ENCODE results near the gene MPV17L. TPM values are rescaled to one million over a fixed set of nuclear protein-coding genes. Genes with fewer than 3 reads are reported as not detected.
A peak's percentile ranks its signal among the peaks of the same experiment; 100 is the strongest.
"Not testable (repeated sequence)": the region's sequence is repeated elsewhere in the genome, so short reads cannot be mapped to it uniquely, and the experiment has no call there.

MPV17L gene
- total RNA-seq, 1 experiment from 2014 or later = 0.44 TPM

GRCh38 chr16:15409476-15409875, 13.9 kb downstream of the MPV17L start:
- DNase-seq (ENCODE audit: low read depth) = not testable (repeated sequence)

- peak; percentile 60 for DNase-seq (ENCODE audit: low read depth)
Measured at GRCh38 chr16:15415511-15415985, 20.0 kb downstream of the MPV17L start.

- DNase-seq (ENCODE audit: low read depth) = no peak
Measured at GRCh38 chr16:15417197-15417596, 21.6 kb downstream of the MPV17L start.

- DNase-seq (ENCODE audit: low read depth) = no peak
Measured at GRCh38 chr16:15418206-15418605, 22.7 kb downstream of the MPV17L start.

- DNase-seq (ENCODE audit: low read depth) = not testable (repeated sequence)
Measured at GRCh38 chr16:15421696-15422095, 26.1 kb downstream of the MPV17L start.

- no peak for DNase-seq (ENCODE audit: low read depth)
Measured at GRCh38 chr16:15422222-15422621, 26.7 kb downstream of the MPV17L start.

- no peak for DNase-seq (ENCODE audit: low read depth)
Measured at GRCh38 chr16:15425861-15426260, 30.3 kb downstream of the MPV17L start.

GRCh38 chr16:15426796-15427195, 31.2 kb downstream of the MPV17L start:
- no peak for DNase-seq (ENCODE audit: low read depth)

- DNase-seq (ENCODE audit: low read depth) = peak; percentile 80
Measured at GRCh38 chr16:15427648-15428239, 32.2 kb downstream of the MPV17L start.

GRCh38 chr16:15430884-15431283, 35.3 kb downstream of the MPV17L start:
- not testable (repeated sequence) for DNase-seq (ENCODE audit: low read depth)

- no peak for DNase-seq (ENCODE audit: low read depth)
Measured at GRCh38 chr16:15434079-15434424, 38.5 kb downstream of the MPV17L start.

- DNase-seq (ENCODE audit: low read depth) = peak; percentile 72
Measured at GRCh38 chr16:15434425-15435215, 39.1 kb downstream of the MPV17L start, which contains the start of gene BMERB1. BMERB1 (plus strand) TSS chr16:15434588; CDS start chr16:15434654, 66 bp downstream.

- DNase-seq (ENCODE audit: low read depth) = peak; percentile 26
Measured at GRCh38 chr16:15435216-15435864, 39.8 kb downstream of the MPV17L start.

GRCh38 chr16:15439102-15439501, 43.5 kb downstream of the MPV17L start:
- no peak for DNase-seq (ENCODE audit: low read depth)

GRCh38 chr16:15439521-15439920, 44.0 kb downstream of the MPV17L start:
- DNase-seq (ENCODE audit: low read depth) = no peak

GRCh38 chr16:15440852-15441251, 45.3 kb downstream of the MPV17L start:
- DNase-seq (ENCODE audit: low read depth) = peak; percentile 84

- not testable (repeated sequence) for DNase-seq (ENCODE audit: low read depth)
Measured at GRCh38 chr16:15442140-15442539, 46.6 kb downstream of the MPV17L start.

- no peak for DNase-seq (ENCODE audit: low read depth)
Measured at GRCh38 chr16:15443753-15444152, 48.2 kb downstream of the MPV17L start.

- DNase-seq (ENCODE audit: low read depth) = no peak
Measured at GRCh38 chr16:15444264-15444663, 48.7 kb downstream of the MPV17L start.

- DNase-seq (ENCODE audit: low read depth) = no peak
Measured at GRCh38 chr16:15445450-15445849, 49.9 kb downstream of the MPV17L start.

GRCh38 chr16:15446901-15447300, 51.3 kb downstream of the MPV17L start:
- DNase-seq (ENCODE audit: low read depth) = no peak

GRCh38 chr16:15450624-15451023, 55.1 kb downstream of the MPV17L start:
- DNase-seq (ENCODE audit: low read depth) = no peak
